NT2/D1 (cell line): ENCODE results near the gene DCLK1.

Source experiments
- DNase-seq: peaks from one replicate; pipeline ENCODE4 v3.0.0-alpha.2; 2011; ENCODE audit warnings: low read depth, low spot score
- H3K27me3 ChIP-seq: 2 replicates; pipeline ENCODE4 v1.6.0; 2011; ENCODE audit warnings: mild to moderate bottlenecking; ENCODE audit not compliant: insufficient read length, insufficient read depth
- H3K36me3 ChIP-seq: 2 replicates; pipeline ENCODE4 v1.6.1; 2011; ENCODE audit warnings: mild to moderate bottlenecking, low read length, mixed read lengths; ENCODE audit not compliant: insufficient read depth, insufficient read length
- H3K4me1 ChIP-seq: 2 replicates; pipeline ENCODE4 v1.5.1; 2011; ENCODE audit not compliant: insufficient read depth, insufficient read length
- H3K4me3 ChIP-seq: 2 replicates; pipeline ENCODE4 v1.5.1; 2011; ENCODE audit warnings: low read depth; ENCODE audit not compliant: insufficient read length
- H3K9ac ChIP-seq: 2 replicates; pipeline ENCODE4 v1.6.0; 2011; ENCODE audit warnings: low read depth; ENCODE audit not compliant: insufficient read length
- H3K9me3 ChIP-seq: 2 replicates; pipeline ENCODE4 v1.5.1; 2011; ENCODE audit warnings: mild to moderate bottlenecking, low read length; ENCODE audit not compliant: insufficient read depth
- SUZ12 ChIP-seq: IDR thresholded peaks from 2 replicates; pipeline ENCODE4 v1.6.1; 2011; ENCODE audit not compliant: insufficient read length, insufficient read depth; ENCODE audit errors: extremely low read depth
- YY1 ChIP-seq: IDR thresholded peaks from 2 replicates; pipeline ENCODE4 v1.6.1; 2011; ENCODE audit not compliant: insufficient read length, insufficient read depth
- ZNF274 ChIP-seq: IDR thresholded peaks from 2 replicates; pipeline ENCODE4 v1.6.1; 2011; ENCODE audit warnings: mild to moderate bottlenecking, low read depth, low read length

Gene DCLK1

GRCh38 chr13:35804901-35805300, 326.3 kb downstream of the DCLK1 start:
- TF ChIP-seq SUZ12 (no peak), YY1 (no peak), ZNF274 (no peak)
- DNase-seq: no peak
- H3K4me3 ChIP-seq: no peak overlapping the region
- no peak overlapping the region for H3K9ac ChIP-seq
- H3K36me3 ChIP-seq: peaks cover 15% of the 10 kb centered on the region
- no peaks in the 10 kb centered on the region for H3K27me3 ChIP-seq
- no peaks in the 10 kb centered on the region for H3K9me3 ChIP-seq
- H3K4me1 ChIP-seq: no peaks in the 10 kb centered on the region

DNA sequence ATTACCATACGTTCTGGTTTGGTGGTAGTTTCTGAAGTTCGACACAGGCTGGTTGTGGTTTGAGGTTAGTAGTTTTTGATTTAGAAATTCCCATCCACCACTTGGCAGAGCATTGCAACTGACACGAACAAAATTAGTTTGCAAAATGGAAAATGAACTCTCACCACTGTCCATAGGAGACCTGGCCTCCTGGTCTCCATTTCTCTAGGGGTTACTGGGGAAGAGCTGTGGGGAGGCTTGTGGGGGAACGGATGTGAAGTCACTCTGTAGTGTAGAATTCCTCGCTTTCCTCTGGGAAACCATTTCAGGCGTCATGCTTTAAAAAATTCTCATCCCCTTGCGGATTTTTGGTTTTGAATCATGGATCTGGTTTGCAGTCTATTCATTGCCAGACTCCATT, 333.2 kb downstream of the DCLK1 start:
- TF ChIP-seq SUZ12: no peak
- TF ChIP-seq YY1: no peak
- no peak for TF ChIP-seq ZNF274
- Histone ChIP-seq H3K4me3 (no peak overlapping the region), H3K36me3 (peaks cover 3% of the 10 kb centered on the region), H3K27me3 (no peaks in the 10 kb centered on the region), H3K9me3 (no peaks in the 10 kb centered on the region), H3K9ac (no peak overlapping the region), H3K4me1 (no peaks in the 10 kb centered on the region)
- DNase-seq: no peak

GRCh38 chr13:35797244-35797643, 333.9 kb downstream of the DCLK1 start:
- DNase-seq: no peak
- no peak for TF ChIP-seq YY1
- TF ChIP-seq ZNF274: no peak
- no peak for TF ChIP-seq SUZ12
- H3K36me3 ChIP-seq: peaks cover 3% of the 10 kb centered on the region
- H3K9me3 ChIP-seq: no peaks in the 10 kb centered on the region
- no peak overlapping the region for H3K4me3 ChIP-seq
- H3K27me3 ChIP-seq: no peaks in the 10 kb centered on the region
- H3K4me1 ChIP-seq: no peaks in the 10 kb centered on the region
- H3K9ac ChIP-seq: no peak overlapping the region

GRCh38 chr13:35796623-35797022, 334.6 kb downstream of the DCLK1 start:
- no peak overlapping the region for H3K9ac ChIP-seq
- no peaks in the 10 kb centered on the region for H3K4me1 ChIP-seq
- DNase-seq: no peak
- H3K4me3 ChIP-seq: no peak overlapping the region
- H3K27me3 ChIP-seq: no peaks in the 10 kb centered on the region
- TF ChIP-seq ZNF274 (no peak), YY1 (no peak), SUZ12 (no peak)
- no peaks in the 10 kb centered on the region for H3K9me3 ChIP-seq
- peaks cover 3% of the 10 kb centered on the region for H3K36me3 ChIP-seq

- TF ChIP-seq YY1: no peak
- no peak for TF ChIP-seq SUZ12
- TF ChIP-seq ZNF274: no peak
- H3K27me3 ChIP-seq: no peaks in the 10 kb centered on the region
- H3K9me3 ChIP-seq: no peaks in the 10 kb centered on the region
- H3K9ac ChIP-seq: no peak overlapping the region
- H3K4me1 ChIP-seq: no peaks in the 10 kb centered on the region
- H3K36me3 ChIP-seq: peaks cover under 1% of the 10 kb centered on the region
- no peak for DNase-seq
- H3K4me3 ChIP-seq: no peak overlapping the region
These were observed 336.3 kb downstream of the DCLK1 start for GRCh38 chr13:35794734-35795389.

- no peak overlapping the region for H3K9ac ChIP-seq
- H3K9me3 ChIP-seq: no peaks in the 10 kb centered on the region
- TF ChIP-seq YY1 (no peak), SUZ12 (no peak), ZNF274 (no peak)
- H3K36me3 ChIP-seq: no peaks in the 10 kb centered on the region
- H3K27me3 ChIP-seq: no peaks in the 10 kb centered on the region
- H3K4me1 ChIP-seq: no peaks in the 10 kb centered on the region
- no peak for DNase-seq
- no peak overlapping the region for H3K4me3 ChIP-seq
These were observed 337.4 kb downstream of the DCLK1 start for GRCh38 chr13:35793823-35794222.

DNA sequence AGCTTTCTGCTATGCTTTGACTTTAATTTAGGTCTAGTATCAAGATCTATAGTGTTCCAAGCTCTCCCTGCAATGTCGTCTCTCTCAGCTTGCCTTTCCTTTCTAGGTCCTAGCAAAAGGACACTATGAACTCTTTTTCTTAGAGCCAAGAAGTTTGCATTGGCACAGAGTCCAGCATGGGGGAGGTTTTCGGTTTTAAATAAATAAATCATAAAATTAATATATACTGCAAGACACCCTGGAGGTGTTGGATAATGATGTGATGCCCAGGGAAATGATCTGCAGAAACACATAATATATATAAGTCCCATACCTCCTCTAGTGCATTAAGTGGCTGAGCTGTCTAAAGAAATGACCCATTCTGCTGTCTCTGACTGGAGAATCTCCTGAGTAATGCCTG, 338.3 kb downstream of the DCLK1 start:
- no peak overlapping the region for H3K9ac ChIP-seq
- no peak for DNase-seq
- no peaks in the 10 kb centered on the region for H3K9me3 ChIP-seq
- TF ChIP-seq YY1 (no peak), ZNF274 (no peak), SUZ12 (no peak)
- no peaks in the 10 kb centered on the region for H3K27me3 ChIP-seq
- H3K4me3 ChIP-seq: no peak overlapping the region
- no peaks in the 10 kb centered on the region for H3K4me1 ChIP-seq
- no peaks in the 10 kb centered on the region for H3K36me3 ChIP-seq
